OCI-LY1 (cell line): ENCODE data around the gene B4GALT7.

ENCODE experiments used
- EZH2 ChIP-seq: fragments of 200-600 bp; sonication (generic), shearing (Covaris generic); IDR thresholded peaks from 2 replicates; pipeline ENCODE4 v1.8.0; 2017; ENCODE audit warnings: borderline replicate concordance, mixed run types, mild to moderate bottlenecking, antibody characterized with exemption, low read length, moderate library complexity, mixed read lengths
- TF ChIP-seq, protein P1 (sequence below): fragments of 200-600 bp; sonication (generic), shearing (Covaris generic); IDR thresholded peaks from 2 replicates; pipeline ENCODE4 v1.5.1; 2017; ENCODE audit warnings: mild to moderate bottlenecking, antibody characterized with exemption, low read length, moderate library complexity, mixed read lengths

DNA sequence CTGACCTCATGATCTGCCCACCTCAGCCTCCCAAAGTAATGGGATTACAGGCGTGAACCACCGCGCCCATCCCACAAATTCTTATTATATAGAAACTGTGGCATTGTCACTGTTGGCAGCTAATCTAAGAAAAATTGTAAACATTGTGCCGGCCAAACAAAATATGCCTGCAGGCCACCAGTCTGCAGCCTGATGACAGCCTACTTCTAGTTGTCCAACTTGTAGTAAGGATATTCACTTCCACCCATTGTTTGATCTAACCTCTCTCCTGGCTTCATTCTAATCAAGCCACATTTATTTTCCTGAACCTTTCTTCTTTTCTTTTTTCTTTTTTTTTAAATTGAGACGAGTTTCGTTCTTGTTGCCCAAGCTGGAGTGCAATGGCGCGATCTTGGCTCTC is 21.6 kb upstream of the B4GALT7 start:
- TF ChIP-seq, protein P1, sequence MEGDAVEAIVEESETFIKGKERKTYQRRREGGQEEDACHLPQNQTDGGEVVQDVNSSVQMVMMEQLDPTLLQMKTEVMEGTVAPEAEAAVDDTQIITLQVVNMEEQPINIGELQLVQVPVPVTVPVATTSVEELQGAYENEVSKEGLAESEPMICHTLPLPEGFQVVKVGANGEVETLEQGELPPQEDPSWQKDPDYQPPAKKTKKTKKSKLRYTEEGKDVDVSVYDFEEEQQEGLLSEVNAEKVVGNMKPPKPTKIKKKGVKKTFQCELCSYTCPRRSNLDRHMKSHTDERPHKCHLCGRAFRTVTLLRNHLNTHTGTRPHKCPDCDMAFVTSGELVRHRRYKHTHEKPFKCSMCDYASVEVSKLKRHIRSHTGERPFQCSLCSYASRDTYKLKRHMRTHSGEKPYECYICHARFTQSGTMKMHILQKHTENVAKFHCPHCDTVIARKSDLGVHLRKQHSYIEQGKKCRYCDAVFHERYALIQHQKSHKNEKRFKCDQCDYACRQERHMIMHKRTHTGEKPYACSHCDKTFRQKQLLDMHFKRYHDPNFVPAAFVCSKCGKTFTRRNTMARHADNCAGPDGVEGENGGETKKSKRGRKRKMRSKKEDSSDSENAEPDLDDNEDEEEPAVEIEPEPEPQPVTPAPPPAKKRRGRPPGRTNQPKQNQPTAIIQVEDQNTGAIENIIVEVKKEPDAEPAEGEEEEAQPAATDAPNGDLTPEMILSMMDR: no peak
- no peak for TF ChIP-seq EZH2
